ENCODE data around the gene IKBKG.
A peak's percentile ranks its signal among the peaks of the same experiment; 100 is the strongest.
"Not testable (repeated sequence)": the region's sequence is repeated elsewhere in the genome, so short reads cannot be mapped to it uniquely, and the experiment has no call there.

The IKBKG gene

DNA sequence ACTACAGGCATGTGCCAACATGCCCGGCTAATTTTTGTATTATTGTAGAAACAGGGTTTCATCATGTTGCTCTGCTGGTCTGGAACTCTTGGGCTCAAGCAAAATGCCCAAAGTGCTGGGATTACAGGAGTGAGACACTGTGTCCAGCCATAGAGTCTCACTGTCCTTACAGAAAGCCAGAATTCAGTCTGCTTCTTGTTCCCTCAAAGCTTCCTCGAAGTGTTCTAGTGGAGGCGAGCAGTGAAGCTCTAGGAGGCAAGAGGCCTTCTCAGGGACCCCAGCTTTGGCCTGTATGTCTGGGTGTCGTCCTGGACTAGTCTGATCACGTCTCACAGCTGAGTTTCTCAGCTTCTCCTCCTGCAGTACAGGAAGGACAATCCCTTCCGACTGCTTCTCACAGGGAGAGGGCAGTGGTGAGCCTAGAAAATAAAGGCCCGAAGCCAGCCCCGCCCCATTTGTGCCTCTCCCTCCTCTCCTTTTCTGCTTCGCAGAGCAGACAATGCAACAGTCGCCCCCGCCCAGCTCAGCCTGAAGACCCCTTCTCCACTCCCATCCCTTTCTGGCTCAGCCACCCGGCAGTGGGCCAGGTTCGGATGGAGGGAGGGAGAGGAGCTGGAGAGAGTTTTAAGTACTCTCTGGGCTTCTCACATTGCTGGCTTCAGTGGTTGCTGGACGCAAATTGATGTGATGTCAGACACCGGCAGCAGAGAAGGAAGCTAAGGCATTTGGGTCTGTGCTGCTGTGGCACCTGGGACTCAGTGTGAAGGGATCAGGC is 20.3 kb upstream of the IKBKG start:
- DNase-seq, result peak; percentile 63 to 80 (median 76)

- no peak for DNase-seq
These were observed 18.2 kb upstream of the IKBKG start for GRCh38 chrX:154529206-154529612.

DNA sequence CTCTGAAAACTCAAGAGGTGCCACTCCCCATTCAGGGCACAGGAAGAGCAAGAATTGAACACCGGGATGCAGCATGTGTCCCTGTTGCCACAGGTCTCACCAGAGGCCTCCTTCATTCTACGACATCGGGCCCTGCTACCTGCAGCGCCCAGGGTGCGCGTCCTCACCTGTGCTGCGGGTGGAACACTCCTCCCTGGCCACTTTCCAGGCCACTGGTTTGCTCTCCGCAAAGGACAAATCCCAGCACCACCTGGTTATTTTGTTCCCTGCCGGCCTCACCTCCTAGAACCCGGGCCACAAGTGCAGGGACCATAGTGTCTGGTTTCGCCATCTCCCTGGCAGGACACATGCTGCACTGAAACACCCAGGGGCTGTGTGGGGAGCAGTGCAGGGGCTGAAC is 17.1 kb upstream of the IKBKG start:
- no peak for DNase-seq

DNA sequence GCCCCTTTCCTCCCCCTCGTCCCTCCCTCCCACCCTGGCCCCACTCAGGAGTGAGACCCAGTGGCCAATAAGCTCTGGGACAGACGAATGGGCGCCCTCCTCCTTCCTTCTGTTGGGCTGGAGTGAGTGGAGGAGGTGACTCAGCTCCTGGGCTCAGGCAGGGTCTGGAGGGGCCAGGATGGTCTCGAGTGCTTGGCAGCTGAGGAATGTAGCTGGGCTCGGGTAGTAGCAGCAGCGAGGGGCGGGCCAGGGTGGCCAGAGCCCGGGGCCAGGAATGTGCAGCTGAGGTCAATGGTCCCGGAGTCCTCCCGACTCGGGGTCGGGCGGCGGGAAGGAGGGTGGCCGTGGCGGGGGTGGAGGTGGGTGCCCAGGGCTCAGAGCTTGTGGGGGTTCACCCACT is 15.8 kb upstream of the IKBKG start:
- no peak for DNase-seq

DNA sequence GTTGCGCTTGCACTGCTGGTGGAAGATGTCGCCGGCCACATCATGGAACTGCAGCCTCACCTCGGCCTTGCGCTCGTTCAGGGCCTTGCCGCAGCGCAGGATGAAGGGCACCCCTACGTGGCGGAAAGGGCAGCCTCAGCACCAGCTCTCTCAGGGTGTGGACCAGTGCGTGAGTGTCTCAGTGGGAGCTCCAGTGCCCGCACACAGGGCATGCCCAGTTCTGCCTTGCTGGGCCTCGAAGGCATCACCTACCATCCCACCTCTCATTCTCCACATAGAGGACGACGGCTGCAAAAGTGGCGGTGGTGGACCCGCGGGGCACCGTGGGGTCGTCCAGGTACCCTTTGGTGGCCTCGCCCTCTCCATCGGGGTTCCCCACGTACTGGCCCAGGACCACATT is 14.7 kb upstream of the IKBKG start:
- no peak for DNase-seq

DNA sequence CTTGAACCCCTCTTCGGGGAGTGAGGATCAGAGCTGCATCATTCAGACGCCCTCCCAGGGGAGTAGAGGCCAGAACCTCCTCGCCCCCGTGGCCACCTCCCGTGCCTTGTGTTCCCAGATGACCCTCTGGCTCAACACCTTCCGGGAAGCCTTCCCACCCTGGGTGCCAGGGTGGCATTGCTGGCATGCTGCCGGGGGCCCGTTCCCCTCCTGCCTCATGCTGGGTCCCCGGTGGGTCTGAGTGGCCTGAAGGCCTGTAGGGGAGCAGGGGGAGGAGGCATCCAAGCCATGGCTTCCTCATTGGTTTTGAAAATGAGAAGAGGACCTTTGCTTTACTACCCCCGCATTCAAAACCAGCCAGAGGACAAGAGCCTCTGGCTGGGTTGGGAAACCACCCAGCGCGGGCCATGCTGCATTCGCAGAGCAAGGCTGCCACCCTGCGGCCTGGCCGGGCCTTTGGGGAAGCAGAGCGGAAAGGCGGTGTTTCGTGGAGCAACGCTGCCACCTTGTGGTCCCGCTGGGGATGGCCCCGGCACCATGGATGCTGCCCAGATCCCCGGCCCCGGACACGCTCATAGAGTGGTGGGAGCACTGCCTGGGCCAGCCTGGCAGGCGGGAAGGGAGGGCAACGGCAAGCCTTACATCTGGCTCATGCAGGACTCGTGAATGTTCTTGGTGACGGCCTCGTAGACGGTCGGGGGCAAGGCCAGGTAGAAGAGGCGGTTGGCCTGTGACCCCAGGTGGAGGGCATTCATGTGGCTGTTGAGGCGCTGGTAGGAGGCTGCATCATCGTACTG is 12.7 kb upstream of the IKBKG start:
- peak; percentile 92 to 94 (median 93) for DNase-seq

- DNase-seq, result no peak
These were observed 11.5 kb upstream of the IKBKG start for GRCh38 chrX:154535892-154536291.

GRCh38 chrX:154539077-154539476 is 8.3 kb upstream of the IKBKG start:
- no peak for DNase-seq

DNA sequence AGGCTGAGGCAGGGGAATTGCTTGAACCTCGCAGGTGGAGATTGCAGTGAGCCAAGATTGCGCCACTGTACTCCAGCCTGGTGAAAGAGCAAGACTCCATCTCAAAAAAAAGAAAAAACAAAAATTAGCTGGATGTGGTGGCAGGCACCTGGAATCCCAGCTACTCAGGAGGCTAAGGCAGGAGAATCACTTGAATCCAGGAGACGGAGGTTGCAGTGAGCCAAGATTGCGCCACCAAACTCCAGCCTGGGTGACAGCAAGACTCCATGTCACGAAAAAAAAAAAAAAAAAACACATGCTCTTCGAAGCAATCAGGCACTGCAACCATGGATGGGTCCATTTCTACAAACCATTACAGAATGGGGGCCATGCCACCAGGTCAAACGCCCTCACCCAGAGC is 7.1 kb upstream of the IKBKG start:
- DNase-seq, result peak in 2 of 4 experiments; percentile 11 to 13

DNA sequence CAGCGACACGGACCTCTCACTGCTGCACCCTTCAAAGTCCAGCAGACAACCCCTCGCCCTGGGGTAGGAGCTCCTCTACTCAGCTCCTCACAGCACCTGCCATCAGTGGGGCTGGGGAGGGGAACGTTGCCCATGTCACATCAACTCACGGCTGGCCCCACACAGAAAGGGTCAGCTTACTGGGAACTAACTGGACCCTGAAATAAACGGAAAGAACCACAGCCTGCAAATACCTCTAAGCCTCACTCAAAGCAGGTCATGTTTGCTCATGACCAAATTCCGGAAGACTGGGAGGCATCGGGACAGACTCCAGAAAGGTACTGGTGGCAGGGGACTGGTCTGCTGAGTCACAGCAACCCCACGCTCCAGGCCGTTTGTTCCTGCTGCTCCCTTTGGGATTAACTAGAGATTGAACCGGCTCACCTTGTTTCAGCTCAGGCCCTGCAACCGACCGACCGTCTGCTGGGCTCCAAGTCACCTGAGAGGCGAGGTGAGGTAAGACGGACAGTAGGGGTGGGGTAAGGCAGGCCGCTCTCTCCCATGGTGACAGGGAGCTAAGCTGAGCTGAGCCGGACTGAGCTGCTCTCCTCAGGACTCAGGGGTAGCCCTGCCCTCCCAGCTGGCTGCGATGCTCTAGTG is 6.4 kb upstream of the IKBKG start:
- no peak for DNase-seq

DNA sequence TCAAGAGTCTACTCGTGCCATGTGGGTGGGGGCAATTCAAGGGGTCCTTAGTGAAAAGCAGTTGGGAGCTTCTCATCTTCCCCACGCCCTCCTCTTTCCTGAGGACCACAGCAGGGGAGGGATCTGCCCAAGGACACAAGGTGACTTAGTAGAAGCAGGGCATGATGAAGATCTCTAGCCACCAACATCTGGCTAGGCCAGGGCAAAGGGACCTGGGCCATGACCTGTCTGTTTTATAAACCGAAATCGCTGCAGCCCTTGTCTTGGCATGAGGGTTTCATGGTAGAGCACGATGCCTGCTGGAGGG is 5.9 kb upstream of the IKBKG start:
- no peak for DNase-seq

DNA sequence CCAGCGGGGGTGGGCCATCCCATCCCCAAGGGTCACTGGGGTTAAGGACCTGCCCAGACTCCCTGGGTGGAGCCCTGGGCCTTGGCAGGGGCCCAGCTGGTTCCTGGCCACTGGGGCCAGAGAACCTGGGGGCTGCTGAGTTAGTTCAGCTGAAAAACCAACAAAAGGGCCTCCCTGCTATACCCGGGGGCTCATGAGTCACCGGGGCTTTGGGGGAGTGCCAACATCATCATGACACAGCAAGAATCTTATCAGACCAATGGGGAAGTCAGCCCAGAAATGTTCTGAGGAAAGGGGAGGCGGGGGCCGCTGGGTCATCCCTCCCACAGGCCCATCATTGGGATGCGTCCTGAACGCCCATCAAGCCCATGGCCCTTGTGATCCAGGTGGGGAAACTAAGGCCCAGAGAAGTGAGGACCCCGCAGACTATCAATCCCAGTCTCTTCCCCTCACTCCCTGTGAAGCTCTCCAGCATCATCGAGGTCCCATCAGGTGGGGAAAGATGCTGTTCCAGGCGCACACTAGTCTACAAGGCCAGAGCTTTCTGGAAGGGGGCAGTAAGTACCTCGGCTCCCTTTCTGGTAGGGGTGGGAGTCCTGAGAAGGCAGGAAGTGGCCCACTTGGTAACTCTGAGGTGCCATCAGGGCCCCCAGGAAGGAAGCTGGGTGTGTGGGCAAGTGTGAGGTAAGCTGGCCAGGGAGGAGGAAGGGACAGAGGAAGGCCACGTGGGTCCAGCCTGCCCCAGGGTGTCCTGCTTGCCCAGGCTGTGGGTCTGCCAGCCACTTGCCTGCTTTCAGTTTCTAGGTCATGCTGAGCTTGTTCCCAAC is 5.3 kb upstream of the IKBKG start:
- DNase-seq, result peak; percentile 64 to 81 (median 79)

- peak; percentile 78 to 89 (median 88) for DNase-seq
These were observed 4.5 kb upstream of the IKBKG start for GRCh38 chrX:154542723-154543424.

- no peak for DNase-seq
These were observed 1.6 kb upstream of the IKBKG start for GRCh38 chrX:154545673-154546274.

- peak; percentile 74 to 89 (median 81) for DNase-seq
These were observed 821 bp upstream of the IKBKG start, which contains the start of gene G6PD for GRCh38 chrX:154546354-154547244. Gene G6PD (minus strand): TSS chrX:154546846. CDS start chrX:154546155, 691 bp downstream.

DNA sequence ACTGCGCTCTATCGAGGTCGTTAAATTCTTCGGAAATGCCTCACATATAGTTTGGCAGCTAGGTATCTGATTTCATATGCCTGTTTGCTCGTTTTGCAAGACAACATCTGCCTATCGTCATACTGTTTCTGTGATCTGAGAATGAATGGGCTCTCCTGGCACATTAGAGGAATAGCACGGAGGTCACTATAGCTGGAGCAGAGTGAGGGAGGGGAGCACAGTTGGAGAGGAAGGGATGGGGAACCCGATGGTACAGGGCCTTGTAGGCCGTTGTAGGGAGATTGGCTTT is 552 bp downstream of the IKBKG start:
- peak in 1 of 4 experiments; percentile 11 for DNase-seq

- DNase-seq, result no peak
These were observed 2.3 kb downstream of the IKBKG start for GRCh38 chrX:154549766-154550165.

- peak in 3 of 4 experiments; percentile 10 to 28 (median 25) for DNase-seq
These were observed 4.8 kb downstream of the IKBKG start for GRCh38 chrX:154552112-154552806.

DNA sequence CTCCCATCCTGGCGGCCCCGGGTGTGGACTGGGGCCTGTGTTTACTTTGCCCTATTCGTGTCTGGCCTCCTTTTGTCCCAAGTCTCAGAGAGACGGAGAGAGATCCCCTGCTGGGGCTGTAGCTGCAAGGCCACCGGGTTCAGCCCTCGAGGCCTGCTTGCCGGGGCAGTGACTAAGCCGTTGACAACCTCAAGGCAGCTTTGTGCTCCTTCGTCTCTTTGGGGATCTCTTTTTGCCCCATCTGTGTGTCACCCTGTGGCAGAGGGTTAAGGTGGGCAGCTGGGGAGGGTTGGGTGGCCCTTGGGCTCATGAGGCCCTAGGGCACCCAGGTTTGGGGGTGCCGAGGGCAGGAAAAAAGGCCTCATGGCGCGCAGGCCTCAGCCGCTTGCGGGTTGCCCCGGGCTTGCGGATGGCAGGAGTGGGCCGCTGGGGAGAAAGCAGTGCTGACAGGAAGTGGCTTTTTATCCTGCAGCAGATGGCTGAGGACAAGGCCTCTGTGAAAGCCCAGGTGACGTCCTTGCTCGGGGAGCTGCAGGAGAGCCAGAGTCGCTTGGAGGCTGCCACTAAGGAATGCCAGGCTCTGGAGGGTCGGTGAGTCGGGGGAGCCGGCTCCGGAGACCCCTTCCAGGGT is 10.8 kb downstream of the IKBKG start:
- not testable (repeated sequence) for DNase-seq
